Stimulated activated CD4-positive, alpha-beta T cell treated with anti-CD3 and anti-CD28 coated beads, TNF-alpha, amount 100 ng/mL, for 1 hour (primary cell): ENCODE measurements around the gene TNFRSF19.
"Not testable (repeated sequence)": the region's sequence is repeated elsewhere in the genome, so short reads cannot be mapped to it uniquely, and the experiment has no call there.

Experiments used
- DNase-seq, 3 donors: peaks; one replicate each; pipeline ENCODE4 v3.0.0-alpha.2; 2020; ENCODE audit warnings: low read depth in 3 of 3, low spot score in 1 of 3

The TNFRSF19 gene

DNA sequence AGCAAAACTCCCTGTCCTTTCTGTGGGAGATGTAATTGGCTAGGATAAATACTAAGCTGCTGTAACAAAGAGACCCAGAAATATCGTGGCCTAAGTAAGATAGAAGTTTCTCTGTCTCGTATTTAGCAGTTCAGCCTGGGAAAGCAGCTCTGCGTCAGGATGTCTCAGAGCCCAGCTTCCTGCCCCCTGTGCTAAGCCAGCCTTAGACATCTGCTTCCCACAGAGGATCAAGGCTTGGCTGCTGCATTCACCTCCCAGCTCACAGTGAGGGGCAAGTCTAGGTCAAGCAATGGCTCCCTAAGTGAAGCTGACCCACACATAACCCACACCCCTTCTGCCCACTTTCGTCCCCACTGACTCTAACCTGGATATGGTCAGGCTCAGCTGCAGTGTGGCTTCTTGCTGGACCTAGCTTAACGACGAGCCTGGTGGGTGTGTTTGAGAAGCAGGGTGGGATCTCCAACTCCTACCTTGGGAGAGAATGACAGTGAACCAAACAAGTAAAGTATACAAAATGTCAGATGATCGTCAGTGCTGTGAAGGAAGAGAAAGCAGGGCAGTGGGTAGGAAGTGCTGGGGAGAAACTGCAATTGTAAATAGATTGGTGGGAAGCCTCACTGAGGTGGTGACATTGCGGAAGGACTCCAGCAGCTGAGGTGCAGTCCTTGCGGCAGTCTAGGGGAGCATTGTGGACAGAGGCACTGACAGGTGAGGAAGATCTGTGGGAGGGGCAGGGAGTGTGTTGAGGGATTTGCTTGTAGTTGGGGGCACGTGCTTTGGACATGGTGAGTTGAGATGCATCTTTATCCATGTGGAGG, 82.9 kb downstream of the TNFRSF19 start:
- no peak for DNase-seq

DNA sequence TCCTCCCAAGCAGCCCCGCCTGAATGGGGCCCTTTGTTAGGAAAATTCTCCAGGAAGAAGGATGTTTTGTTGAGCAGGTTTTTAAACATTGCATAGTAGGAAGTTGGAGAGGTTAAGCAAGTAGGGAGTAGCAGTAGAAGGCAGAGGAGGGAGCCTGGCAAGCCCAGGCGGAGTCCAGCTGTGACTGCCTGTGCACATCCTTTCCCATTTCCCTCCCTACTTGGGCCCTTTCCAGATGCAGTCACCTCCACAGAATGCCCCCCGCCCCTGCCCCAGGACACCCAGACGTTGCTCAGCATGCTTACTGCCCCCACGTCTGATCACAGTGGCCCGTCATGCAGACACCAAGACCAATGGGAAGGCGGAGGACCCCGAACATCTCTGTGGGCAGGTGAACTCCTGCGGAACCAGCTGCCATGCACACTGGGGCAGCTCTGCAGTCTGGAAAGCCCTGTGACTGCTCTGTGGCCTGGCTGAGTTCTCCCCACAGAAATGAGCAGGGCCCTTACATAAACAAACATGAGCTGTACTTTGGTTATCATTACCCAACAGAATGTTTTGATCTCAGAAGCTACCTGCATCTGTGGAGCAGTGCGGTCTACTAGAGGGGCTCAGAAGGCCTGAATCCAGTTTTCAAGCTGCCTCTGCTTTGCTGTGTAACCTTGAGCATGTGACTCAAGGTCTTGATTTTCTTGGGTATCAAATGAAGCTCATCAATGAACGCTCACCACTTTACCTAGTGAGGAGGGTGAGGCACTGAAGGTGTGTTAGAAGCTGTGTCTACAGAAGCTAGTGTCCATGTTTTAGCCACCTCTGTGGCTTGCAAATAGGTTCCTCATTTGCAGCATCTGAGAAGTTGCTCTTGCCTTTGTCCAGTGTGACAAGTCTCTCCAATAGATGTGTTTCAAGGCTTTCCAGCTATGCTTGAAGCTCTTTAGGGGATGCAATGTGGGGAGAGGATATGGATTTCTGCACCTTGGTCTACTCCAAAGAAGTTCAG, 84.2 kb downstream of the TNFRSF19 start:
- no peak for DNase-seq

DNA sequence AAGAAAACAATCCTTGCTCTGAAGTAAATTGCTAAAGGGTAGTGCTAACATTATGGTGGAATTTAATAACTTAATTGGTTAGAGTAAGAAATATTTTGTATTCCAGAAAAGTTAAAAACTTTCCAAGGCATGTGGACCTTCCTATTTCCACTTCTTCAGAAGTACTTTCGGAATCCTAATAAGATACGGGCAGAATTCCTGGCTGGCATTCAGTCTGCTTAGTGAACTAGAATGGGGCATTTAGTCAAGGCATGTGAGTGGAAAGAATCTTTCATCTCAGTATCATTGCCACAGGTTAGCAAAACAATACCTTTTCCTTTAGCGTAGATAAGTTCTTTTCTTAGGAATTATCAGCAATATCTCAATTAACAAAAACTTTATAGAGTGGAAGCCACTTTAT, 85.1 kb downstream of the TNFRSF19 start:
- DNase-seq, result no peak

DNA sequence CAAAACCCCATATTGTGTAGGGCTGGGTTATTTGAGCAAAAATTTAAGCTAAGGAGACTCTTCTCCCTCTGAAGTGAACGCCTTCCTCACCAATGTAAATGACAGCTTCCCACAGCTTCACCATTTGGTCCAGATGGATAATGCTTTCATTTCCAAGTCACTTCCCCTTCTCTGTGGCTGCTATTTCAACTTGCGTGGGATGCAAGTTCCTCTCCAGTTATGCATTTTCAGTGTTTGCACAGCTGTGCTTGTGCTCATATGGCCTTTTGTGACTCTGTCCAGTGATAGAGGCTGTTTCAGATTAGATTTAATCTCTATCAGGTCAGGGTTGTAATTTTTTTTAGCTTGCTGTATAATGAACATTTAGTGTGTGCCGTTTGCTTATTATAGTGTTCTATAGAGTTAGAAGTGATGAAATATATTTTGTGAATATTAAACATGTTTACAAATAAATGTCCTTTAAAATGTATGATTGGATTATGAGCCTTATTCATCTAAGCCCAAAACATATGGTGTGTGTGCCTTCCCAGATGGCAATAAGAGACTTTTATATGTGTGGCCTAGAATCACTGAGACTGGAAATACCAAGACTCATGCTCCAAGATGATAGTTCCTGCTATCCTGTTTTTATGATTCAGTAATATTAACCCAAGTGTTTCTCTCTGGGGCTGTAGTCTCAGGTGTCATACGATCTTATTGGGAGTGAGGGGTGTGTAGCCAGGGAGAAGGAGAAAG, 86.6 kb downstream of the TNFRSF19 start:
- DNase-seq, result no peak

DNA sequence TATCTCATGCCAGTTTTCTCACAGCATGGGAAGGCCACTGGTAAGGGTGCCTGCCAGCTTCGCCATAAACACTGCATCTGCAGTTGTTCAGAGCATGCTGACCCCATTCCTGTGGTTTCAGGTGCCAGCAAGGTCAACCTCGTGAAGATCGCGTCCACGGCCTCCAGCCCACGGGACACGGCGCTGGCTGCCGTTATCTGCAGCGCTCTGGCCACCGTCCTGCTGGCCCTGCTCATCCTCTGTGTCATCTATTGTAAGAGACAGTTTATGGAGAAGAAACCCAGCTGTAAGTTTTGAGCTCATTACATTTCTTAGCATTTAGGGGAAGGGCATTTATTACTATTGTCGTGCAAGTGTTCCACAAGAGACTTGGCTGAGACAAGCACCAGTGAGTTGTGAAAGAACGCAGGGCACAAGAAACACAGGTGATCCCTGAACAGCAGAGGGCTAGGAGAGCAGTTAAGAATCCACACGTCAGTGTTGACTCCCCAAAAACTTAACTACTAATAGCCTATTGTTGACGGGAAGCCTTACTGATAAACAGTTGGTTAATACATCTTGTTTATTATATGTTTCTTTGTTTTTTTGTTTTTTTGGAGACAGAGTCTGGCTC, 88.8 kb downstream of the TNFRSF19 start:
- no peak for DNase-seq

- no peak for DNase-seq
These were observed 90.0 kb downstream of the TNFRSF19 start for GRCh38 chr13:23660249-23660648.

- no peak for DNase-seq
These were observed 96.4 kb downstream of the TNFRSF19 start for GRCh38 chr13:23666582-23666981.

DNA sequence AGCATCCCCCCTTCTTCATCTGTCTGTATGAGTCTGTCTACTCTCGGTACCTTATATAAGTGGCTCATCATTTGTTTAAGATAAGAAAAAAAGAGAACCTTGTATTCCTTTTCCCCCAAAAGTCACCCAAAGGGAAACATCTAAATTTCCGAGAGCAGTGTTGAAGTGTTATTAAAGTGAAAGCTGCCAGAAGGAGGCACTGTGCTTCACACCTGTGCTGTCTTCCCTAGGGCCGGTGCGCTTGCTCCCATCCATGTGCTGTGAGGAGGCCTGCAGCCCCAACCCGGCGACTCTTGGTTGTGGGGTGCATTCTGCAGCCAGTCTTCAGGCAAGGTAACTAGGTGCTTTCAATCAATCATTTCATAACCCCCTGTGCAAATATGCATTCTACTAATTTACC, 97.5 kb downstream of the TNFRSF19 start:
- no peak for DNase-seq

DNA sequence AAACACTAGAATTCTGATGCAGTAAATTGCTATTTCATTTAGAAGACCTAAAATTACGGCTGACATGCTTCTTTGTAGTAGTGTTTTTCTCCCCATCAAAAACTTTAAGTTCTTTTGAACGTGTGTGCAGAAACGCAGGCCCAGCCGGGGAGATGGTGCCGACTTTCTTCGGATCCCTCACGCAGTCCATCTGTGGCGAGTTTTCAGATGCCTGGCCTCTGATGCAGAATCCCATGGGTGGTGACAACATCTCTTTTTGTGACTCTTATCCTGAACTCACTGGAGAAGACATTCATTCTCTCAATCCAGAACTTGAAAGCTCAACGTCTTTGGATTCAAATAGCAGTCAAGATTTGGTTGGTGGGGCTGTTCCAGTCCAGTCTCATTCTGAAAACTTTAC, 98.3 kb downstream of the TNFRSF19 start:
- DNase-seq, result no peak

- no peak for DNase-seq
These were observed 100.6 kb downstream of the TNFRSF19 start for GRCh38 chr13:23670793-23671192.

DNA sequence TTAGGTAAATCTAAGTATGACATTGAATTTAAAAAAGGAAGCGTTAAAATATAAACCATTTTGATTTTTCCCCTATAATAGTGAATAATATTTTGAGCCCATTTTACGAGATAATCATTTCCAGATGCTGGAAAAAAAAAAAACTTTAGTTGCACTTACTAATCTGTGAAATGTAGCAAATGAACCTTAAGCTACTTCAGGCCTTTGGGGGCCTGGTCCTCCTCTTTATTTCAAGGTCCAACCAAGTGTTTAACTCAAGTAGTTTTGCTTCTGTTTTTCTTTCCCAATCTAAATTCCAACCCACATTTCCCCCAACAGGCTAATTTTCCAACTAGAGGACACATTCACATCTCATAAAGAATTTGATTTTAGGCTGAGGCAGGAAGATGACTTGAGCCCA, 101.2 kb downstream of the TNFRSF19 start:
- DNase-seq, result no peak

DNA sequence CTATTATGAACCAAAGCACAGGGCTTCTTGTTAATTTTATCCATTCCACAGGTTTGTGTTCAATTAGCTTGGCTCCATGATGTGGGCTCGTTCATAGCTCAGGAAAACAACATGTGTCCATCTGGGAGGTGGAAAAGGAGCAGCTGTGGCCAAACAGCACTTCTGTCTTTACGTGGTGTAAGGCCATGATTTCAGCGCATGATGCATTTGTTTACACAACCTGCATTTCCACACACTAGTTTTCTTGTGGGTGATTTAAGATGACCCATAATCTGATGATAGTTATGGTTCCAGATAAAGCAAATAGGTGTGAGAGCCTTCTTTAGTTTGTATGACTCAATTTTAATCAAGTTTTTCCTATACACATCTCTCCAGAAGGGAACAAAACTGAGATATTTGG, 101.7 kb downstream of the TNFRSF19 start:
- no peak for DNase-seq

- DNase-seq, result no peak
These were observed 102.4 kb downstream of the TNFRSF19 start for GRCh38 chr13:23672616-23673015.

- DNase-seq, result no peak
These were observed 103.1 kb downstream of the TNFRSF19 start for GRCh38 chr13:23673354-23673753.

- no peak for DNase-seq
These were observed 103.8 kb downstream of the TNFRSF19 start for GRCh38 chr13:23673867-23674605.

- DNase-seq, result no peak
These were observed 104.8 kb downstream of the TNFRSF19 start for GRCh38 chr13:23674795-23675640.

DNA sequence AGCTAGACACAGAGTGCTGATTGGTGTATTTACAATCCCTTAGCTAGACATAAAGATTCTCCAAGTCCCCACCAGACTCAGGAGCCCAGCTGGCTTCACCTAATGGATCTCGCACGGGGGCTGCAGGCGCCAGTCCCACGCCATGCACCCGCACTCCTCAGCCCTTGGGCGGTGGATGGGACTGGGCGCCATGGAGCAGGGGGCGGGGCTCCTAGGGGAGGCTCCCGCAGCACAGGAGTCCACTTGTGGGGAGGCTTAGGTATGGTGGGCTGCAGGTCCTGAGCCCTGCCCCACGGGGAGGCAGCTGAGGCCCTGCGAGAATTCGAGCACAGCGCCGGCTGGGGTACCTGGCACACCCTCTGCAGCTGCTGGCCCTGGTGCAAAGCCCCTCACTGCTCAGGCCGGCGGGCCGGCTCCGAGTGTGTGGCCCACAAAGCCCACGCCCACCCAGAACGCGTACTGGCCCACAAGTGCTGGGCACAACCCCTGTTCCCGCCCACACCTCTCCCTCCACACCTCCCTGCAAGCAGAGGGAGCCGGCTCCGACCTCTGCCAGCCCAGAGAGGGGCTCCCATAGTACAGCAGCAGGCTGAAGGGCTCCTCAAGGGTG, 107.6 kb downstream of the TNFRSF19 start:
- DNase-seq, result not testable (repeated sequence)

DNA sequence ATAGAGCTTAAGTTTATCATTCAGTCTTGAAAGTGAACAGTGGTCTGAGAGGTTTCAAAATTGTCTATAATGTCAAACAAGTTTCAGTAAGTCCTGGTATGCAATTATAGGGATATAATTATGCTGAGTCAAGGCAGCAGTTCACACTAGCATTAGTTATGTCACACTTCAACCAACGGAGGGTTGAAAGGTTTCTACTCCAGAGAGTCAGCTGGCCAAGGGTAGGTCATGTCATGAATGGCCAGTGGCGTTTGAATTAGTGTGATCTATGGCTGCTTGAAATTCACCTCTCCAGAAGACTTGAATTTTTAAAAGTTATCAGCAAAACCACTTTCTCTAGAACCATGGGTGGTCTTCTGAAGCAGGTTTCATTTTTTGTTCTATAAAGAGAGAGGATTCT, 108.6 kb downstream of the TNFRSF19 start:
- no peak for DNase-seq

GRCh38 chr13:23679220-23679619, 109.0 kb downstream of the TNFRSF19 start:
- no peak for DNase-seq
